T1000 (cell line): Measurements from ENCODE around the gene EZH1.

ENCODE experiments used
- DNase-seq: peaks from one replicate; lab custom pipeline; 2025; ENCODE audit warnings: mixed read lengths; lab: John Stamatoyannopoulos, UW

The EZH1 gene

GRCh38 chr17:42709561-42709960, 35.3 kb downstream of the EZH1 start:
- DNase-seq, result no peak

DNA sequence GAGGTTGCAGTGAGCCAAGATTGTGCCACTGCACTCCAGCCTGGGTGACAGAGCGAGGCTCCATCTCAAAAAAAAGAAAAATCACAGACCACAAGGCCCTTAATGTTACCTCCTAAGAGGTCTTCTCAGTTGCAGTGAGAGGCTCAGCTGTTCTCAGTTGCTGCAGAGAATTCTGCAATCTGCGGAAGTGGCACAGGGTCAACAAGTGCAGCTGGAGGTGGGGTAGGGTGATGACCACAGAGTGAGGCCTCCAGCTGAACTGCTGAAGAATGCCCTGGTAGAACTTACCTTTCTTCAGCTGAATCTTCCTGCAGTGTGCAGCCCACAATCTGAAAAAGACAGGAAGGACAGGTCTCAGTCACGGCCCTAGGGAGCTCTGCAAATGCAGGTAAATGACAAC, 36.3 kb downstream of the EZH1 start:
- DNase-seq, result no peak

- DNase-seq, result no peak
Measured at GRCh38 chr17:42706732-42707131, 38.1 kb downstream of the EZH1 start.

DNA sequence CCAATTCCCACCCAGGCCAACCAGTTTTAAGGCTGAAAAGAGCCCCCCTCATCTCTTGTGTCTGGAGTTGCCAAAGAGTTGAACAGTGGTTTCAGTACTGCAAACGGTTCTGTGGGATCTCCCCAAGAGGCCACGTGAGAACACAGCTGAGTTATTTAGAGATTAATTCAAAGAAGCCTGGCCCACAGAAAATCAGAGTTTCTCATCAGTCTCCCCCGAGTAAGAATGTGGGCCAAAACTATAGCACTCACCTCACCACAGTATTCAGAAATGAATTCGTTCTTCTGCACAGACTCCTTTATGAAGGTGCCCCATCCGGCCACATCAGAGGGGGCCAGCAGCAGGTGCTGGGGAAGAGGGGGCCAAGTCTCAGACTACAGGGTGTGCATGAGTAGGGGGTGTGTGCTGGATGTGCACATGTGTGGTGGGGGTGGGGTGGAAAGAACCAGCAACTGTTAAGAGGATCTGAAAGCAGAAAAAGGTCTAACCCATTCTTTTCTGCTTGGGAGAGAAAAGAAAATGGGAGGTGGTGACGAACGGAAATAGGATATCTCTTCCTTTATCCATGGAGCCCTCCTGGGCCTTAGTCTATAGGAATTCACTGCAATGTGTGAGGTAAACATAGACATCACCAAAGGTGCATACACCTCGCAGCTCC, 39.9 kb downstream of the EZH1 start:
- no peak for DNase-seq

DNA sequence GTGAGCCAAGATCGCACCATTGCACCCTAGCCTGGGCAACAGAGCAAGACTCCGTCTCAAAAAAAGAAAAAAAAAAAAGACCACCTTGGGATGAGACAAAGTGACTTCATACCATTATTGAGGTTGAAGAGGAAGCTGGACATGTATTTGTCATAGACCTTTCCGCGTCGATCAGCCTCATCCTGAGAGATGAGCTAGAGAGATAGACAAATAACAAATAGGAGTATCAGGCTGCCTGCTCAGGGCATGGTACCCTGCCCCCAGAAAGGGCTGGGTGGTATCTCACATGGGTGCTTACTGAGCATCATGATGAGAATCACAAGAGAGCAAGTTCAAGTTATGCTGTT, 40.4 kb downstream of the EZH1 start:
- DNase-seq, result no peak

DNA sequence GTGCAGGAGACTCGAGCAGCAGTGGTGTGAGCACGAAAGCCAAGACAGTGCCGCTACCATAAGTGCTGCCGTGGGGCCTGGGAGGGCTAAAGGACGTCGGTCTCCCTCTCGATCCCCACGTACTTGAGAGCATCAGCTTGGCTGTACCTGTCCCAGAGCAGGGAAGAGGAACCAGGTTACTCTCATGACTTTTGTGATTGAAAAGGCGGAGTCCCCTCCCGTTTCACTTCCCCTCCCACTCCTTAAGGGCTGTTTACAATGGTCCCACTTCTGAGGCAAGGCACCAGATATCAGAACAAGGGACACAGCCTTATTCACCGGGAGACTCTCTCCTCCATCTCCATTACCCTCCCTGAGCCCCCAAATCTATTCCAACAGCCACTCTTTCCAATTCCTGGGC, 42.4 kb downstream of the EZH1 start:
- no peak for DNase-seq

GRCh38 chr17:42700586-42701289, 44.1 kb downstream of the EZH1 start:
- DNase-seq, result no peak

DNA sequence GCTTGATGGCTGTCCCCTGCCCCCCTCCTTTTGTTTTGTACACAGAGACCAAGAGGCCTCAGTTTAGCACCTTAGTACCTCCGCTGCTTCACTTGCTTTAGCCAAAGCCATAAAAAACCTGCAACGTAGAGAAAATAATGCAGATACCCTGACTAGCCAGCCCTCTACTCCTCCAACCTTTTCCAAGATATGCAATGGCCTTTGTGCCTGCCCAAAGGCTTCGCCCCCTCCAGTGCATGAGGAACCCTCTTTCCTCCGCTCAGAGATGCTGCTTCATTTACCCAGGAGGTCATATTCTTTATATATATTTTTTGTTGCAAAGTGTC, 45.5 kb downstream of the EZH1 start:
- DNase-seq, result no peak

- peak; percentile 65 for DNase-seq
Measured at GRCh38 chr17:42698736-42699414, 46.0 kb downstream of the EZH1 start.

- no peak for DNase-seq
Measured at GRCh38 chr17:42697108-42697811, 47.6 kb downstream of the EZH1 start.

- no peak for DNase-seq
Measured at GRCh38 chr17:42695500-42695899, 49.3 kb downstream of the EZH1 start.

DNA sequence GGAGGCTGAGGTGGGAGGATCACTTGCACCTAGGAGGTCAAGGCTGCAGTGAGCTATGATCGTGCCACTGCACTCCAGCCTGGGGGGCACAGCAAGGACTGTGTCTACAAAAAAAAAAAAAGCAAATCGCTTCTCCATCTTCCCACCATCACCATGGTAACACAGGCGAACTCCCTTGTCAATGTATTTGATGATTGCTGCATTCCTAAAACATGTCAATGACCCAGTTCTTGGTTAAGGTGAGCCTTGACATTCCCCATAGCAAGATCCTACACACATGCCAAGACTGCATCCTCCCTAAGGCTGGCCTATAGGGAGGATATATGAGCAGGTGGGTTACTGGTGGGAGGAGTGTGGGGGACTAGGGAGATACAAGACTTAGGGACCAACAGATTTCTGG, 50.3 kb downstream of the EZH1 start:
- DNase-seq, result no peak

GRCh38 chr17:42692489-42692888, 52.4 kb downstream of the EZH1 start:
- no peak for DNase-seq

DNA sequence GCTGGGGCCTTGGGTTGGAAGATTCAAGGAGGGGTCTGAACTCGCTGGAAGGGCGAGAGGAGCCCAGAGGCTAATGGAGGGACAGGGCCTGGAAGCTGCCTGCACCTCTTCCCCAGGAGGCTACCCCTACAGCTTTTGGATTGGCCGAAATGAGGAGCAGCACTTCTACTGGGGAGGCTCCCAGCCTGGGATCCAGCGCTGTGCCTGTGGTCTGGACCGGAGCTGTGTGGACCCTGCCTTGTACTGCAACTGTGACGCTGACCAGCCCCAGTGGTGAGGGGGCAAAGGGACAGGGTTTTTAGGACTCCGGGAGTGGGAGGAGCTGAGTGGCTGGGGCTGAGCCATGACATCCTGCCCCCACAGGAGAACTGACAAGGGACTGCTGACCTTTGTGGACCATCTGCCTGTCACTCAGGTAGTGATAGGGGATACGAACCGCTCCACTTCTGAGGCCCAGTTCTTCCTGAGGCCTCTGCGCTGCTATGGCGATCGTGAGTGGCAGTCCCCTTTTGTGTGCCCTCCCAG, 53.8 kb downstream of the EZH1 start:
- DNase-seq, result no peak

DNA sequence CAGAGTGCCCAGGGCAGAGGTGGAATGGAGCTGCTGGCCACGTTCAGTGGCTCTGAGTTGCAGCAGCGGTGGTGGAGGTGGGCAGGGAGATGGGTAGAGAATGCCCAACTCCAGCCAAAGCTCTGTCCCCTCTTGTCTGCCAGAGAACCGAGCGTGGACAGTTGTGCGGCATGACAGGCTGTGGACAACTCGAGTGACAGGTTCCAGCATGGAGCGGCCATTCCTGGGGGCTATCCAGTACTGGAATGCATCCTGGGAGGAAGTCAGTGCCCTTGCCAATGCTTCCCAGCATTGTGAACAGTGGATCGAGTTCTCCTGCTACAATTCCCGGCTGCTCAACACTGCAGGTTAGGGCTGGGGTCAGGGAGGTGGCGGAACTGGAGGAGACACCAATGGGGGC, 54.2 kb downstream of the EZH1 start:
- DNase-seq, result no peak

GRCh38 chr17:42687707-42688320, 57.0 kb downstream of the EZH1 start:
- no peak for DNase-seq

DNA sequence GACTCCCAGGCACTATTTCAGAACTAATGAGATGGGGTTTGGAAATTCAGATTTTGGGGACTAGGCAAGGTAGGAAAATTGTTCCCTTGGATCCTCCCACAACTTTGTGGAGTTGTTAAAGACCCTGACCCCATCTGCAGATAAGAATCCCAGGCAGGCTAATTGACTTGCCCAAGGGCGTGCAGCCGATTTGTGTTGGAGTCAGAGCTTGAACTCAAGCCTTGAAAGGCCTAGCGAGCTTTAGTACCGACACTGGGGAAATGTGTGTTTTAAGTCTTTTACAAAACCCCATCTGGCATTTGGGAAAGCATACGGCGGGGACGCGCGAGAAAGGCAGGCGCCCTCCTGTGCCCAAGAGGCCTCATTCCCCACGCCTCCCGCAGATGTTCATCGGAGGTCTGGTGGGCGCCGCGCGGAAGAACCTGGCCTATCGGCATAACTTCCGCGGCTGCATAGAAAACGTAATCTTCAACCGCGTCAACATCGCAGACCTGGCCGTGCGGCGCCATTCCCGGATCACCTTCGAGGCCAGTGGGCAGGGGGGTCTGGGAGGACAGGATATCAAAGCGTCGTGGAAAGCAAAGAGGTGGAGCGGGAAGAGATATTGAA, 58.2 kb downstream of the EZH1 start:
- no peak for DNase-seq

DNA sequence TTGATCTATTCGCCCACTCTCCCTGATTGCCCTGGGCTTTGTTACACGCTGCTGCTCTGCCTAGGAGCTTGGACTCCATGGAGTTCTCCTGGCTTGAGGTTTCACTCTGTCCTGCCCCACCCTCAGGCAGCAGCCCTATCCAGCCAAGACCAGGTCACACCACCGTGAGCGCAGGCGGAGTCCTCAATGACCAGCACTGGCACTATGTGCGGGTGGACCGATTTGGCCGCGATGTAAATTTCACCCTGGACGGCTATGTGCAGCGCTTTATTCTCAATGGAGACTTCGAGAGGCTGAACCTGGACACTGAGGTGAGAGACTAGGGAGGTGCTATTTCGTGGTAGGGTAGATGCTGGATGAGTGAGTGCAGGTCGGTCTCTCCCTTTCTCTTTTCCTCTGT, 59.0 kb downstream of the EZH1 start:
- no peak for DNase-seq

DNA sequence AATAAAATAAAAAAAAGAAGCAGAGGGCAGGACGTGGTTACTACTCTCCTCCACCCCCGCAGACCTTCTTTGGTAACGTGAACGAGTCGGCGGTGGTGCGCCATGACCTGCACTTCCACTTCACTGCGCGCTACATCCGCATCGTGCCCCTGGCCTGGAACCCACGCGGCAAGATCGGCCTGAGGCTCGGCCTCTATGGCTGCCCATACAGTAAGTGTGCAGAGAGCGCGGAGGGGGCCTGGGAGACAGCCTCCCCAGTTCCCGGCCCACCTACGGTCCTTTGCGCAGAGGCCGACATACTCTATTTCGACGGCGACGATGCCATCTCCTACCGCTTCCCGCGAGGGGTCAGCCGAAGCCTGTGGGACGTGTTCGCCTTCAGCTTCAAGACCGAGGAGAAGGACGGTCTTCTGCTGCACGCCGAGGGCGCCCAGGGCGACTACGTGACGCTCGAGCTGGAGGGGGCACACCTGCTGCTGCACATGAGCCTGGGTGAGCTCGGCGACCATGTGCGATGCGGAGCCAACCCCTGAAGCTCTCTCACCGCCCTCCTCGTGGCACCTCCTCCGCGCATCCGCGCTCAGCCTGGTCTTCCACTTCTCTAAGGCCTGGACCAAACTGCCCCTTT, 59.8 kb downstream of the EZH1 start:
- no peak for DNase-seq

DNA sequence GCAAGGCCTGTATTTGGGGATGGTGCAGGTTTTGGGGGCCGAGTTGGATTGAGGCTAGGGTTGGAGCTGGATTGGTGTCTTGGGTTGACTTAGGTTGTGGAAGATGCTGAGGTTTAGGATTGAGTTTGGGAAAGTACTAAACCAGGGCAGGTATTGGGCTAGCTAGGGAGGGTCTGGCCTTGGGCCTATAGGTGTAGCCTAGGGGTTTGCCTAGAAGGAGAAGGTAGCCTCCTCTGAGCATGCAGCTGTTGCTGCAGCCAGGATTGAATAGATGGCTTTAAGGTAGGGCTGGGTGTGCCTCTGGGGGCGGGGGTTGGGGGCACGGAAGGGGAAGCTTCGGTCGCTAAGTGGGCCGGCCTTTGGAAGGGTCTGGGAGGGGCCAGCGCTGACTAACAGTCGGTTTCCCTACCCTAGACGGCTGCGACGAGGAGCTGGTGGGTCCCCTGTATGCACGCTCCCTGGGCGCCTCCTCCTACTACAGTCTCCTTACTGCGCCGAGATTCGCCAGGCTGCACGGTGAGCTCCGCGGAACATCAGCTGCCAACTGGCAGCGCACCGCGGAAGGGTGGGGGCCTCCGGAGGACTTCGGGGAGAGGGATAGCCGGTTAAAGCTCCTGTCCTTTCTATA, 61.3 kb downstream of the EZH1 start:
- DNase-seq, result no peak
